ENCODE data around the gene TPD52L1. TPM values are rescaled to one million over a fixed set of nuclear protein-coding genes. Genes with fewer than 3 reads are reported as not detected.

The TPD52L1 gene
- total and polyA plus RNA-seq, 7 donors: 8.1 to 98.9 (median 61.0) TPM

GRCh38 chr6:125205931-125206330 is 52.4 kb downstream of the TPD52L1 start:
- DNase-seq: no peak
- TF ChIP-seq EP300 (IDR thresholded peaks at IDR 0.05): no peak
- no peak for TF ChIP-seq POLR2A (IDR thresholded peaks at IDR 0.05)
- TF ChIP-seq POLR2AphosphoS5 (IDR thresholded peaks at IDR 0.05): no peak
- TF ChIP-seq CTCF (IDR thresholded peaks at IDR 0.05): no peak
- H3K27ac ChIP-seq: peak overlapping the region in 1 of 4 donors; percentile 1
- H3K9me3 ChIP-seq: no peaks in the 10 kb centered on the region
- H3K4me1 ChIP-seq: peaks cover 0 to 32% (median 14%) of the 10 kb centered on the region in 4 donors
- WGBS, 2 donors: 90 to 92% methylated on average over 2 of the region's 2 CpGs
- H3K4me3 ChIP-seq: no peak overlapping the region
- H3K36me3 ChIP-seq: no peaks in the 10 kb centered on the region
- intact Hi-C loops (cut with DNase I): no loop called here
- H3K27me3 ChIP-seq: no peaks in the 10 kb centered on the region

- H3K27ac ChIP-seq: no peak overlapping the region
- 92 to 93% methylated on average over 1 of the region's 1 CpG for WGBS, 2 donors
- no peak overlapping the region for H3K4me3 ChIP-seq
- DNase-seq: no peak
- no peaks in the 10 kb centered on the region for H3K9me3 ChIP-seq
- H3K36me3 ChIP-seq: no peaks in the 10 kb centered on the region
- H3K4me1 ChIP-seq: peaks cover 0 to 31% (median 13%) of the 10 kb centered on the region in 4 donors
- intact Hi-C loops (cut with DNase I): no loop called here
- no peaks in the 10 kb centered on the region for H3K27me3 ChIP-seq
- TF ChIP-seq POLR2A (IDR thresholded peaks at IDR 0.05) (no peak), POLR2AphosphoS5 (IDR thresholded peaks at IDR 0.05) (no peak), EP300 (IDR thresholded peaks at IDR 0.05) (no peak), CTCF (IDR thresholded peaks at IDR 0.05) (no peak)
Observed at GRCh38 chr6:125206389-125206788, 52.8 kb downstream of the TPD52L1 start.

GRCh38 chr6:125207956-125208355 is 54.4 kb downstream of the TPD52L1 start:
- WGBS, 2 donors: 25 to 64% methylated on average over 1 of the region's 1 CpG
- Histone ChIP-seq H3K4me3 (no peak overlapping the region), H3K36me3 (no peaks in the 10 kb centered on the region), H3K27me3 (no peaks in the 10 kb centered on the region), H3K27ac (peak overlapping the region in 1 of 4 donors; percentile 33), H3K9me3 (no peaks in the 10 kb centered on the region), H3K4me1 (peaks cover 0 to 17% (median 2%) of the 10 kb centered on the region in 4 donors)
- intact Hi-C loops (cut with DNase I): no loop called here
- no peak for TF ChIP-seq POLR2AphosphoS5 (IDR thresholded peaks at IDR 0.05)
- no peak for TF ChIP-seq POLR2A (IDR thresholded peaks at IDR 0.05)
- TF ChIP-seq EP300 (IDR thresholded peaks at IDR 0.05): no peak
- no peak for TF ChIP-seq CTCF (IDR thresholded peaks at IDR 0.05)
- no peak for DNase-seq

- TF ChIP-seq CTCF (IDR thresholded peaks at IDR 0.05) (no peak), POLR2A (IDR thresholded peaks at IDR 0.05) (no peak), POLR2AphosphoS5 (IDR thresholded peaks at IDR 0.05) (no peak), EP300 (IDR thresholded peaks at IDR 0.05) (no peak)
- Histone ChIP-seq H3K4me3 (no peak overlapping the region), H3K27me3 (no peaks in the 10 kb centered on the region), H3K4me1 (peaks cover 0 to 10% (median 2%) of the 10 kb centered on the region in 4 donors), H3K27ac (no peak overlapping the region), H3K9me3 (no peaks in the 10 kb centered on the region), H3K36me3 (no peaks in the 10 kb centered on the region)
- DNase-seq: no peak
- intact Hi-C loops (cut with DNase I): no loop called here
- 83 to 94% methylated on average over 5 of the region's 5 CpGs for WGBS, 2 donors
Observed at GRCh38 chr6:125208625-125209249, 55.2 kb downstream of the TPD52L1 start.

GRCh38 chr6:125210667-125211066 is 57.1 kb downstream of the TPD52L1 start:
- Histone ChIP-seq H3K27ac (no peak overlapping the region), H3K36me3 (no peaks in the 10 kb centered on the region)
- 96 to 97% methylated on average over 3 of the region's 3 CpGs for WGBS, 2 donors

More at GRCh38 chr6:125210667-125211066, 57.1 kb downstream of the TPD52L1 start:
- no peaks in the 10 kb centered on the region for H3K27me3 ChIP-seq
- DNase-seq: no peak
- no peaks in the 10 kb centered on the region for H3K9me3 ChIP-seq
- no peak for TF ChIP-seq CTCF (IDR thresholded peaks at IDR 0.05)
- no peak for TF ChIP-seq POLR2AphosphoS5 (IDR thresholded peaks at IDR 0.05)
- no peak for TF ChIP-seq POLR2A (IDR thresholded peaks at IDR 0.05)
- TF ChIP-seq EP300 (IDR thresholded peaks at IDR 0.05): no peak
- intact Hi-C loops (cut with DNase I): no loop called here
- H3K4me3 ChIP-seq: no peak overlapping the region
- H3K4me1 ChIP-seq: peaks cover 0 to 10% (median under 1%) of the 10 kb centered on the region in 4 donors
